Right cardiac atrium (tissue), 5 donors: Measurements from ENCODE around the gene GPSM3. TPM values are rescaled to one million over a fixed set of nuclear protein-coding genes. Genes with fewer than 3 reads are reported as not detected.
"Not testable (repeated sequence)": the region's sequence is repeated elsewhere in the genome, so short reads cannot be mapped to it uniquely, and the experiment has no call there.

ENCODE experiments used
- ATAC-seq, 2 donors: fragments of 200-7000 bp; cut with Tn5 transposase; one replicate each; pipeline versions ENCODE4 v1.8.0 to v1.9.1; 2020; ENCODE audit warnings: moderate library complexity in 2 of 2, mild to moderate bottlenecking in 1 of 2
- DNase-seq, 3 donors: peaks; one replicate each; pipeline ENCODE4 v3.0.0-alpha.2; 2020
- H3K27ac ChIP-seq: one replicate; pipeline ENCODE4 v1.5.1; 2013; ENCODE audit warnings: mild to moderate bottlenecking, low read length, control low read depth, moderate library complexity
- H3K27me3 ChIP-seq: one replicate; pipeline ENCODE4 v1.6.1; 2013; ENCODE audit not compliant: control insufficient read depth, insufficient read depth
- H3K4me1 ChIP-seq: one replicate; pipeline ENCODE4 v1.6.1; 2013; ENCODE audit warnings: low read length; ENCODE audit not compliant: control insufficient read depth, insufficient read depth
- H3K4me3 ChIP-seq: one replicate; pipeline ENCODE4 v1.5.1; 2013; ENCODE audit warnings: low read length, control low read depth
- H3K9me3 ChIP-seq: one replicate; pipeline ENCODE4 v1.6.1; 2013; ENCODE audit warnings: low read length; ENCODE audit not compliant: control insufficient read depth
- WGBS: extraction: QIAGEN DNeasy Blood & Tissue Kit; methylation state at CpG from one replicate; pipeline ENCODE4 v1.1.7; 2013; 5-methylcytosine and 5-hydroxymethylcytosine counted together
- intact Hi-C, 4 donors: fragments of 100-400 bp; cut with DNase I; formaldehyde crosslinking; loops; one replicate each; pipeline versions ENCODE4 v1.11.0 to v1.14.0; 2022 to 2023
- microRNA-seq, 2 donors: library from miRNA; unstranded; fragments of <30 nt; microRNA quantifications; one replicate each; pipeline ENCODE4 v1.2.0, GENCODE V29; 2020 to 2021
- polyA plus RNA-seq: library from polyadenylated mRNA; stranded (reverse); fragments of 200-250 nt; gene quantifications from one replicate; pipeline ENCODE4 v1.2.3, GENCODE V29; 2013
- total RNA-seq, 4 donors: library from RNA; stranded (reverse); fragmentation: NEBNext Ultra II Directional; extraction: Animal tissue kit (Norgen Biotek cat#: 25700); gene quantifications; one replicate each; pipeline ENCODE4 v1.2.1, GENCODE V29; 2021
- donor health status: healthy with polysubstance abuse.
- donor health status: DM: no; HTN: yes; CAD: no.
- donor health status: DM: no; HTN: no; CAD: no.
- donor health status: DM: no; HTN: yes; CAD: no; lungs with severe emphysema.
- donor health status: DM: yes; HTN: yes; CAD: no.

Gene GPSM3
- total and polyA plus RNA-seq, 5 donors = 4.0 to 9.5 (median 7.5) TPM

DNA sequence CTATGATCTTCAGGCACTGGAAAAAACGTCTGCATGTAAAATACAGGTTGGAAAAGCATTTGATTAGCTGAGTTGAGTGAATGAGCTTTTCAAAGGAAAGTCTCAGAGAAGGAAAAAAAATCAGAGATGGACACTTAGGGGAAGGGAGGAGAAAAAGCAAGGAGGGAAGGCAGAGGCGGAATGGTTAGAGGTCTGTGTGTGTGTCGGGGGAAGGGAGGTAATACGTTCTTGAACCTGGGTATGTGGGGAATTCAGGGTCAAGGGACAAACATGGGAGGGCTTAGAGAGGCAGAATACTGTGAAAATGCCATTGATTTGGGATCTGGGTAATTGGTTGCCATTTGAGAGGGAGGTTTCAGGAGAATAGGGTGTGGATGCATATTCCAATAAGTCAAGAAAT, 45.8 kb downstream of the GPSM3 start:
- H3K4me1 ChIP-seq = no peaks in the 10 kb centered on the region
- WGBS = 30% methylated on average over 4 of the region's 4 CpGs
- no peak overlapping the region for H3K4me3 ChIP-seq
- no peak overlapping the region for H3K27ac ChIP-seq
- no peaks in the 10 kb centered on the region for H3K27me3 ChIP-seq
- no peaks in the 10 kb centered on the region for H3K9me3 ChIP-seq
- no peak for ATAC-seq
- DNase-seq = no peak
- intact Hi-C loops = no loop called here

GRCh38 chr6:32146287-32146686, 46.2 kb downstream of the GPSM3 start:
- Histone ChIP-seq H3K4me3 (no peak overlapping the region), H3K4me1 (no peaks in the 10 kb centered on the region), H3K27me3 (no peaks in the 10 kb centered on the region), H3K27ac (no peak overlapping the region), H3K9me3 (no peaks in the 10 kb centered on the region)
- DNase-seq (no peak), ATAC-seq (no peak)
- 39% methylated on average over 1 of the region's 1 CpG for WGBS
- intact Hi-C loops = no loop called here

DNA sequence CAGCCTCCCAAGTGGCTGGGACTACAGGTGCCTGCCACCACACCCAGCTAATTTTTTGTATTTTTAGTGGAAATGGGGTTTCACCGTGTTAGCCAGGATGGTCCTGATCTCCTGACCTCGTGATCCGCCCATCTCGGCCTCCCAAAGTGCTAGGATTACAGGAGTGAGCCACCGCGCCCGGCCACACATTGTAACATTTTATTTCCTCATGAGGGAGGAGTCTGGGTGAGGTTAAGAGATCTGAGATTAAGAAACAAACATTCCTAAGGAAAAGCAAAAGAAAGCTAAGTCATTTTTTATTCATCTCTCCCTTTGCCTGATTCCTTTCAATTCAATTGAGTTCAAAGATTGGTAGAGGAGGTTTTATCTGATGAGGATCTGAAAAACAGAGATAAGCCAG, 48.2 kb downstream of the GPSM3 start:
- intact Hi-C loops = not testable (repeated sequence)

More for the DNA sequence above, 48.2 kb downstream of the GPSM3 start:
- 81% methylated on average over 7 of the region's 7 CpGs for WGBS
- not testable (repeated sequence) for H3K4me3 ChIP-seq, DNase-seq, H3K27ac ChIP-seq, H3K4me1 ChIP-seq, ATAC-seq, H3K9me3 ChIP-seq, H3K27me3 ChIP-seq

Small RNAs within 50 kb of the gene (microRNA-seq; reads per million reads assigned to microRNA genes)
- gene MIR6721 (1.1 to 3.4 reads per million in 2 donors), gene MIR6833 (0.42 to 0.54 reads per million in 2 donors)

Other genes starting within 250 kb of the GPSM3 start
- 10 to 100 TPM; 14.2 to 34.2 (median 24.2) TPM for gene CFB, start 246.5 kb downstream of the GPSM3 start, total RNA-seq
- 10.4 TPM for gene CFB, start 246.5 kb downstream of the GPSM3 start, polyA plus RNA-seq
- 10 to 100 TPM; 49.2 to 53.1 (median 50.9) TPM for gene NELFE, start 233.7 kb downstream of the GPSM3 start, total RNA-seq
- gene NELFE, start 233.7 kb downstream of the GPSM3 start, polyA plus RNA-seq = 45.8 TPM
- gene SKIC2, start 233.5 kb downstream of the GPSM3 start, total RNA-seq = 10 to 100 TPM; 36.5 to 43.1 (median 37.0) TPM
- gene SKIC2, start 233.5 kb downstream of the GPSM3 start, polyA plus RNA-seq = 28.9 TPM
- 10 to 100 TPM; 12.0 to 17.2 (median 16.1) TPM for gene DXO, start 220.5 kb downstream of the GPSM3 start, total RNA-seq
- gene DXO, start 220.5 kb downstream of the GPSM3 start, polyA plus RNA-seq = 16.9 TPM
- 100 to 1,000 TPM in 3 of 4 donors, 10 to 100 TPM in 1; 91.0 to 154 (median 139) TPM for gene C4A, start 210.6 kb downstream of the GPSM3 start, total RNA-seq
- 40.7 TPM for gene C4A, start 210.6 kb downstream of the GPSM3 start, polyA plus RNA-seq
- gene C4B, start 177.8 kb downstream of the GPSM3 start, total RNA-seq = 100 to 1,000 TPM in 3 of 4 donors, 10 to 100 TPM in 1; 86.0 to 163 (median 139) TPM
- gene C4B, start 177.8 kb downstream of the GPSM3 start, polyA plus RNA-seq = 41.2 TPM
- gene CYP21A2, start 154.2 kb downstream of the GPSM3 start, total RNA-seq = 1 to 10 TPM in 1 of 4 donors, under 1 TPM in 2, not detected in 1; 0.47 to 3.2 (median 0.51) TPM
- 0.48 TPM for gene CYP21A2, start 154.2 kb downstream of the GPSM3 start, polyA plus RNA-seq
- 100 to 1,000 TPM in 3 of 4 donors, 10 to 100 TPM in 1; 77.9 to 182 (median 115) TPM for gene TNXB, start 83.3 kb downstream of the GPSM3 start, total RNA-seq
- 99.0 TPM for gene TNXB, start 83.3 kb downstream of the GPSM3 start, polyA plus RNA-seq
- gene ATF6B, start 64.4 kb downstream of the GPSM3 start, total RNA-seq = 10 to 100 TPM; 35.2 to 44.9 (median 38.5) TPM
- 29.2 TPM for gene ATF6B, start 64.4 kb downstream of the GPSM3 start, polyA plus RNA-seq
- gene FKBPL, start 62.4 kb downstream of the GPSM3 start, total RNA-seq = 1 to 10 TPM; 2.9 to 3.6 (median 3.1) TPM
- 3.5 TPM for gene FKBPL, start 62.4 kb downstream of the GPSM3 start, polyA plus RNA-seq
- gene PRRT1, start 40.7 kb downstream of the GPSM3 start, total RNA-seq = 1 to 10 TPM; 1.5 to 3.3 (median 1.8) TPM
- gene PRRT1, start 40.7 kb downstream of the GPSM3 start, polyA plus RNA-seq = 2.6 TPM
- gene PPT2, start 38.5 kb downstream of the GPSM3 start, total RNA-seq = 10 to 100 TPM; 26.1 to 30.5 (median 30.1) TPM
- 22.4 TPM for gene PPT2, start 38.5 kb downstream of the GPSM3 start, polyA plus RNA-seq
- gene EGFL8, start 28.0 kb downstream of the GPSM3 start, total RNA-seq = 10 to 100 TPM in 3 of 4 donors, 1 to 10 TPM in 1; 8.4 to 16.9 (median 12.9) TPM
- gene EGFL8, start 28.0 kb downstream of the GPSM3 start, polyA plus RNA-seq = 12.6 TPM
- 10 to 100 TPM; 56.9 to 67.2 (median 63.1) TPM for gene AGPAT1, start 16.6 kb downstream of the GPSM3 start, total RNA-seq
- gene AGPAT1, start 16.6 kb downstream of the GPSM3 start, polyA plus RNA-seq = 54.9 TPM
- 10 to 100 TPM; 73.2 to 88.3 (median 76.7) TPM for gene RNF5, start 14.2 kb downstream of the GPSM3 start, total RNA-seq
- gene RNF5, start 14.2 kb downstream of the GPSM3 start, polyA plus RNA-seq = 118 TPM
- 1 to 10 TPM; 1.8 to 3.6 (median 3.5) TPM for gene AGER, start 8.4 kb downstream of the GPSM3 start, total RNA-seq
- gene AGER, start 8.4 kb downstream of the GPSM3 start, polyA plus RNA-seq = 1.6 TPM
- gene PBX2, start 2.4 kb downstream of the GPSM3 start, total RNA-seq = 10 to 100 TPM; 44.1 to 61.0 (median 51.8) TPM
- 44.7 TPM for gene PBX2, start 2.4 kb downstream of the GPSM3 start, polyA plus RNA-seq
- gene NOTCH4, start 31.4 kb upstream of the GPSM3 start, total RNA-seq = 10 to 100 TPM; 14.4 to 27.6 (median 22.1) TPM
- 33.5 TPM for gene NOTCH4, start 31.4 kb upstream of the GPSM3 start, polyA plus RNA-seq
- gene TSBP1, start 179.3 kb upstream of the GPSM3 start, total RNA-seq = not detected
- gene TSBP1, start 179.3 kb upstream of the GPSM3 start, polyA plus RNA-seq = not detected
- not detected for gene BTNL2, start 214.5 kb upstream of the GPSM3 start, total RNA-seq
- gene BTNL2, start 214.5 kb upstream of the GPSM3 start, polyA plus RNA-seq = not detected
- gene HLA-DRA, start 247.2 kb upstream of the GPSM3 start, total RNA-seq = 100 to 1,000 TPM in 1 of 4 donors, 10 to 100 TPM in 3; 79.4 to 139 (median 88.9) TPM
- gene HLA-DRA, start 247.2 kb upstream of the GPSM3 start, polyA plus RNA-seq = 66.7 TPM